CD4-positive, alpha-beta memory T cell (primary cell): ENCODE measurements around the gene PACSIN2. TPM values are rescaled to one million over a fixed set of nuclear protein-coding genes. Genes with fewer than 3 reads are reported as not detected.

Source experiments
- CTCF ChIA-PET: fragments of 350-600 bp; sonication (Branson Sonifier 250); formaldehyde crosslinking; loops from one replicate; lab custom pipeline; 2021; ENCODE audit warnings: inconsistent platforms; ENCODE audit not compliant: partially characterized antibody; lab: Charles Lee
- POLR2A ChIA-PET: fragments of 350-600 bp; sonication (Branson Sonifier 250); formaldehyde crosslinking; loops from one replicate; lab custom pipeline; 2021; ENCODE audit not compliant: partially characterized antibody; lab: Charles Lee
- DNase-seq, 5 donors: peaks; one replicate each; pipeline versions ENCODE4 v3.0.0 to v3.0.0-alpha.2; 2020 to 2022; ENCODE audit warnings: mixed read lengths in 1 of 5
- H3K27ac ChIP-seq: one replicate; pipeline ENCODE4 v1.7.0; 2013; ENCODE audit warnings: low read depth, low read length
- H3K27me3 ChIP-seq: 2 replicates; pipeline ENCODE4 v1.7.0; 2013; ENCODE audit warnings: mild to moderate bottlenecking, low read length, moderate library complexity; ENCODE audit not compliant: insufficient read depth
- H3K36me3 ChIP-seq: 2 replicates; pipeline ENCODE4 v1.7.0; 2013; ENCODE audit warnings: mild to moderate bottlenecking, low read length, moderate library complexity; ENCODE audit not compliant: insufficient read depth
- H3K4me1 ChIP-seq: 2 replicates; pipeline ENCODE4 v1.7.0; 2013; ENCODE audit warnings: mild to moderate bottlenecking, low read length, moderate library complexity; ENCODE audit not compliant: insufficient read depth
- H3K4me3 ChIP-seq, 2 donors: one replicate each; pipeline ENCODE4 v1.7.0; 2013; ENCODE audit warnings: low read length in 2 of 2, mild to moderate bottlenecking in 1 of 2
- H3K9me3 ChIP-seq, 2 donors: one replicate each; pipeline ENCODE4 v1.7.0; 2013; ENCODE audit warnings: low read length in 2 of 2, control low read depth in 1 of 2; ENCODE audit not compliant: control insufficient read depth in 1 of 2
- H3K27ac Mint-ChIP-seq, 7 donors: one replicate each; pipeline ENCODE4 v1.8.0; 2020 to 2021; ENCODE audit warnings: mixed read lengths in 7 of 7, mild to moderate bottlenecking in 6 of 7, inconsistent platforms in 3 of 7, moderate library complexity in 3 of 7
- H3K27me3 Mint-ChIP-seq, 2 donors: one replicate each; pipeline ENCODE4 v1.8.0; 2020 to 2021; ENCODE audit warnings: mixed read lengths in 2 of 2
- H3K36me3 Mint-ChIP-seq, 2 donors: one replicate each; pipeline ENCODE4 v1.8.0; 2020 to 2021; ENCODE audit warnings: mixed read lengths in 2 of 2, inconsistent platforms in 1 of 2, mild to moderate bottlenecking in 1 of 2
- H3K4me1 Mint-ChIP-seq, 4 donors: one replicate each; pipeline ENCODE4 v1.8.0; 2020 to 2021; ENCODE audit warnings: mixed read lengths in 4 of 4, mild to moderate bottlenecking in 1 of 4
- H3K4me3 Mint-ChIP-seq, 8 donors: one replicate each; pipeline ENCODE4 v1.8.0; 2020 to 2021; ENCODE audit warnings: mixed read lengths in 8 of 8, mild to moderate bottlenecking in 7 of 8, moderate library complexity in 6 of 8, inconsistent platforms in 3 of 8
- H3K9me3 Mint-ChIP-seq, 8 donors: one replicate each; pipeline ENCODE4 v1.8.0; 2020 to 2021; ENCODE audit warnings: mixed read lengths in 8 of 8, mild to moderate bottlenecking in 5 of 8, inconsistent platforms in 3 of 8, moderate library complexity in 1 of 8
- intact Hi-C: fragments of 100-400 bp; cut with micrococcal nuclease; formaldehyde crosslinking; loops from one replicate; pipeline ENCODE4 v1.15.1; 2023
- polyA plus RNA-seq, 2 donors: library from polyadenylated mRNA; unstranded; fragments of 300-500 nt; fragmentation: Illumina TruSeq; gene quantifications; one replicate each; pipeline ENCODE4 v1.2.3, GENCODE V29; 2021
- total RNA-seq, 2 experiments: library from RNA; stranded (reverse); gene quantifications; one replicate each; pipeline ENCODE4 v1.2.3, GENCODE V29; 2021

Gene PACSIN2
- total and polyA plus RNA-seq, 4 experiments from 2014 or later, result 24.6 to 55.0 (median 45.2) TPM

DNA sequence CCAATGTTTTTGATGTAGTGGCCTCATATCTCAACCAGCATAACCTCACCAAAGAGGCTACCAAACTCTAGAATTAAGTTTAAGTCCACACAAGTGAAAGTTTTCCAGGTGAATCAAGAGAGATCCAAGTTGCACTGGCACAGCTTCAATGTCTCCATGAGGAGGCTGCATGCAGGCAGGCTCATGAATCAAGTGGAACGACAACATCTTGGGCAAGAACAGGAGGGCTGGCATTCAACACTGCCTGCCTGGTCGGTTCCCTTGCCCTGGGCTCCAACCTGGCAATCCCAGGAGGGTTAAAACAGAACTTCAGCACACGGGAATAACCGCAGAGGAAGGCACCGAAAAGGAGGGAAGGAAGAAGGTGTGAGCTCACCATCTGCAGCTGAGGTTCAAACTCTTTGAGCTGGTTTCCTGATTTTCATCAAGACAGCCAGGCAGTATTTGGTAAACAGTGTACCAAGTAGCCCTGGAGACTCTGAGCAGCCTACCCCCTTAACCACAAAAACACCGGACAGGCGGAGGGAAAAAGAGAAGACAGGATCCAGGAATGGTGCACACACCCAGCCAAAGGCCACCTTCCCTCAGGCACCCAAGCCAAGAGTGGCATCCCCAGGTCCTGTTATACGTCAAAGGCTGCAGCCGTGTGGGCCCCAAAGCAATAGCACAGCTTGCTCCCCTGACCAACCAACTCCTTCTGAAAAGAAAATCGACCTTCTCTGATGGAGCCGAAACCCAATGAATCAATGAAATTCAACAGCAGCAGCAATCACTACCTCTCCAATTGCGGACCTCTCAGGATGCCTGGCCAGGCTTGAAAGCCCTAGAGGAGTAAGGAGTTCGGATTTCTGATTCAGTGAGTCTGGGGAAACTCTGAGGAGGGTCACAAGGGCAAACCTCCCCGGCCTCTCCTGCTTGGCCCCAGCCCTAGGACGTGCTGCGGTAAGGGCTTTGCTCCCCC is 1.3 kb downstream of the PACSIN2 start:
- H3K4me1 ChIP-seq, result peaks cover 36% of the 10 kb centered on the region
- intact Hi-C loops, result loop anchor here (2.0 to 10.0 kb wide), 2 partner anchors 157 to 399 kb away; partner anchors contain the start of genes ARFGAP3 and POLDIP3
- peak in 1 of 5 donors; percentile 65 for DNase-seq
- Mint-ChIP-seq H3K9me3 (no peaks in the 10 kb centered on the region), H3K4me1 (peaks cover 28 to 72% (median 45%) of the 10 kb centered on the region in 4 donors), H3K4me3 (peak overlapping the region; percentile 97 to 99 (median 98)), H3K27ac (peak overlapping the region; percentile 91 to 97 (median 96)), H3K27me3 (no peaks in the 10 kb centered on the region), H3K36me3 (peaks cover 0 to 16% of the 10 kb centered on the region in 2 donors)
- ChIA-PET CTCF (interaction anchor here (0.9 to 2.9 kb wide), 3 partner anchors 11 to 20 kb away, joined by 3 to 11 read pairs (median 3); no protein-coding TSS in a partner anchor), POLR2A (interaction anchor here (0.9 to 3.0 kb wide), 8 partner anchors 11 to 174 kb away, joined by 3 to 31 read pairs (median 8); partner anchors contain the start of genes ARFGAP3 and TTLL12)
- H3K4me3 ChIP-seq, result peak overlapping the region; percentile 7 to 74
- no peaks in the 10 kb centered on the region for H3K9me3 ChIP-seq
- H3K27ac ChIP-seq, result peak overlapping the region; percentile 79
- H3K36me3 ChIP-seq, result no peaks in the 10 kb centered on the region
- H3K27me3 ChIP-seq, result no peaks in the 10 kb centered on the region

DNA sequence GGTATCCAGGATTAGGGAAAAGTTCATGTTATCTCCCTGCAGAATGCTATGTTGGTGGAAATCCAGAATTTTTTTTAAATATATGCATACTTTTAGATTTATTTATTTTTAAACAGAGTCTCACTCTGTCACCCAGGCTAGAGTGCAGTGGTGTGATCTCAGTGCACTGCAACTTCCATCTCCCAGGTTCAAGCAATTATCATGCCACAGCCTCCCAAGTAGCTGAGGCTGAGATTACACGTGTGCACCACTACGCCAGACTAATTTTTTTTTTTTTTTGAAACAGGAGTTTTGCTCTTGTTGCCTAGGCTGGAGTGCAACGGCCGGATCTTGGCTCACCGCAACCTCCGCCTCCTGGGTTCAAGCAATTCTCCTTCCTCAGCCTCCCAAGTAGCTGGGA is 2.6 kb downstream of the PACSIN2 start:
- H3K4me3 ChIP-seq, result no peak overlapping the region
- H3K36me3 Mint-ChIP-seq, result peaks cover 0 to 16% of the 10 kb centered on the region in 2 donors
- no peaks in the 10 kb centered on the region for H3K27me3 Mint-ChIP-seq
- no peaks in the 10 kb centered on the region for H3K36me3 ChIP-seq
- no peak overlapping the region for H3K27ac ChIP-seq
- peaks cover 33 to 76% (median 50%) of the 10 kb centered on the region in 4 donors for H3K4me1 Mint-ChIP-seq
- DNase-seq, result no peak
- no peaks in the 10 kb centered on the region for H3K27me3 ChIP-seq
- CTCF ChIA-PET, result interaction anchor here (1.3 kb wide), 1 partner anchor 10 kb away, joined by 3 read pairs; no protein-coding TSS in a partner anchor
- H3K9me3 Mint-ChIP-seq, result no peaks in the 10 kb centered on the region
- no peaks in the 10 kb centered on the region for H3K9me3 ChIP-seq
- POLR2A ChIA-PET, result no interaction called here
- intact Hi-C loops, result loop anchor here (10.0 kb wide), 1 partner anchor 398 kb away; the partner anchor contains the start of gene POLDIP3
- H3K4me3 Mint-ChIP-seq, result no peak overlapping the region
- H3K27ac Mint-ChIP-seq, result no peak overlapping the region
- H3K4me1 ChIP-seq, result peaks cover 45% of the 10 kb centered on the region

DNA sequence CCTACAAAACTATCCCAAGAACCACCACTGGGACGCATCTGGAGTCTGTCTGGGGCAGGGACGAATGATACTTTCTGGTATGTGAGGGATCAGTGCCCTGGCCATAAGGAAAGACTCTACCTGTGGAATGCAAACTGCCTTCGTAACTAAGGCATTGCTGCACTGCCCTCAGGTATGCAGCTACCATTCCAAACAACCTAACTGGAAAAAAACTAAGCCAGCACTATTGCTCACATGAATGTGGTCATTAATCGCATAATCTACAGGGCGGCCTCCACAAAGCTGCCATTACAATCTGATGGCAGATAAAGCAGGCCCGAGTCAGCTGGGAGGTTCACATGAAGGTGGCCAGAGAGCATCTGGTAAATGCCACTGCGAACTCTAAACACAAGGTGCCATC is 3.9 kb downstream of the PACSIN2 start:
- DNase-seq, result no peak
- peak overlapping the region in 1 of 8 donors; percentile 42 for H3K4me3 Mint-ChIP-seq
- H3K27ac Mint-ChIP-seq, result peak overlapping the region in 2 of 7 donors; percentile 12 to 37

DNA sequence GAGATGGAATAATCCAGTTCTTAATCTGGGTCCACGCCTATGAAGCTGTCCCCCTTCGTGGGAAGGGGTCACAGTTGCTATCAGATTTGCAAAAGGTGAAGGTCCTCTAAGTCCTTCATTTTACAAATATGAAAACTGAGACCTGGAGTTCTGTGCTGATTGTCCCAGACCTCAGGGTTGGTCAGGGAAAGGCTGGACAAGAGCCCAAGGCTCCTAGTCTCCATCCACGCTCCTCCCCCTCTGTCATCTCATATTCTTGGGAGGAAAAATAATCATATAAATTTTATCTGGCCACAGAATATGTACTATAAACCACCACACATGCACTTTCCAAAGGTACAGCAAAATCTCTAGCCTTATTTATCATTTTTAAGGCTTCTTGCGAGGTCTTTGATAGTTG is 5.5 kb downstream of the PACSIN2 start:
- no peak for DNase-seq
- intact Hi-C loops, result no loop called here
- POLR2A ChIA-PET, result no interaction called here
- H3K9me3 Mint-ChIP-seq, result no peaks in the 10 kb centered on the region
- Histone ChIP-seq H3K27me3 (no peaks in the 10 kb centered on the region), H3K36me3 (no peaks in the 10 kb centered on the region), H3K9me3 (no peaks in the 10 kb centered on the region), H3K4me3 (no peak overlapping the region), H3K4me1 (peaks cover 56% of the 10 kb centered on the region), H3K27ac (no peak overlapping the region)
- H3K27ac Mint-ChIP-seq, result no peak overlapping the region
- H3K4me3 Mint-ChIP-seq, result no peak overlapping the region
- peaks cover 47 to 87% (median 65%) of the 10 kb centered on the region in 4 donors for H3K4me1 Mint-ChIP-seq
- peaks cover 0 to 9% of the 10 kb centered on the region in 2 donors for H3K36me3 Mint-ChIP-seq
- CTCF ChIA-PET, result no interaction called here
- no peaks in the 10 kb centered on the region for H3K27me3 Mint-ChIP-seq

More for the DNA sequence above, 3.9 kb downstream of the PACSIN2 start:
- ChIA-PET CTCF (no interaction called here), POLR2A (no interaction called here)
- Mint-ChIP-seq H3K27me3 (no peaks in the 10 kb centered on the region), H3K9me3 (no peaks in the 10 kb centered on the region), H3K36me3 (peaks cover 0 to 16% of the 10 kb centered on the region in 2 donors), H3K4me1 (peaks cover 41 to 86% (median 60%) of the 10 kb centered on the region in 4 donors)
- intact Hi-C loops, result loop anchor here (10.0 kb wide), 1 partner anchor 396 kb away; the partner anchor contains the start of gene POLDIP3
- H3K27me3 ChIP-seq, result no peaks in the 10 kb centered on the region
- no peak overlapping the region for H3K27ac ChIP-seq
- H3K4me3 ChIP-seq, result no peak overlapping the region
- H3K9me3 ChIP-seq, result no peaks in the 10 kb centered on the region
- peaks cover 49% of the 10 kb centered on the region for H3K4me1 ChIP-seq
- no peaks in the 10 kb centered on the region for H3K36me3 ChIP-seq

DNA sequence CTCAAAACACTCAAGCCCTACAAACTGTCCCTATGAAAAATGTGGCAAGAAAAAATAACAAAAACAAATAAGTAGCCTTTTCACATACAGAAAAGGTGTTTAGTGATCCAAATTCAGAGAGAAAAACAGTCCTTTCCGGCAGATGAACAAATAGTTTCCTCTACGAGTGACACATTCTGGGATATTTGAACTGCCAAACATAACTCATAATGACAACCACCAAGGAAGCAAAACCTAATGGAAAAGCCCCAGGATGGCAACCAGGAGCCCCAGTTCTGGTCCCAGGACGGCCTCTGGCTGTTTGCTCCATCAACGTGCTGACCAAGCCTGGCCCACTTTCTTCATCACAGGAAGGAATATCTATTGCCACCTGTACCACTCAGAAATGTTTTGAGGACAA is 6.0 kb downstream of the PACSIN2 start:
- Histone ChIP-seq H3K27me3 (no peaks in the 10 kb centered on the region), H3K27ac (no peak overlapping the region), H3K36me3 (no peaks in the 10 kb centered on the region), H3K9me3 (no peaks in the 10 kb centered on the region), H3K4me3 (no peak overlapping the region), H3K4me1 (peaks cover 60% of the 10 kb centered on the region)
- no peaks in the 10 kb centered on the region for H3K9me3 Mint-ChIP-seq
- intact Hi-C loops, result no loop called here
- H3K4me3 Mint-ChIP-seq, result no peak overlapping the region
- peaks cover 0 to 4% of the 10 kb centered on the region in 2 donors for H3K36me3 Mint-ChIP-seq
- ChIA-PET CTCF (interaction anchor here (1.6 kb wide), 1 partner anchor 25 kb away, joined by 3 read pairs; no protein-coding TSS in a partner anchor), POLR2A (no interaction called here)
- H3K4me1 Mint-ChIP-seq, result peaks cover 46 to 87% (median 67%) of the 10 kb centered on the region in 4 donors
- H3K27ac Mint-ChIP-seq, result no peak overlapping the region
- no peak for DNase-seq
- H3K27me3 Mint-ChIP-seq, result no peaks in the 10 kb centered on the region

DNA sequence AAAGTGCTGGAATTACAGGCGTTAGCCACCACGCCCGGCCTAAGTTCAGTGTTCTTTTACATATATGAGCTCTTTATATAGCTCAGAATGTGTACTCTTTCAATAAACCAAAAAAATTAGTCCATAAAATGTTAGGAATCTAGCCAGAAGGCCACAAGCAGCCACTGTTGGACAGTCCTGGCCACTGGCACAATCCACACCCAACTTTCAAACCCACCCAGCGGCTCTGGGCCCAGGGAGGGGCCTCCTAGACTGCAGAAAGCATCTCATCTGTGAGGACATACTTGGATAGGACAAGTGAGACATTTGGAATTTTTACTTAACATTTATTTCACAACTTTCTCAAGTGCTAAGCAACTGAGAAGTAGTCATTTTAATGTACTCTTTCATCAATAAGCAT is 6.4 kb downstream of the PACSIN2 start:
- peaks cover 3 to 4% of the 10 kb centered on the region in 2 donors for H3K36me3 Mint-ChIP-seq
- Histone ChIP-seq H3K27ac (no peak overlapping the region), H3K9me3 (no peaks in the 10 kb centered on the region), H3K36me3 (no peaks in the 10 kb centered on the region), H3K4me3 (no peak overlapping the region), H3K4me1 (peaks cover 57% of the 10 kb centered on the region), H3K27me3 (no peaks in the 10 kb centered on the region)
- ChIA-PET CTCF (interaction anchor here (1.6 kb wide), 1 partner anchor 25 kb away, joined by 3 read pairs; no protein-coding TSS in a partner anchor), POLR2A (no interaction called here)
- no peak overlapping the region for H3K27ac Mint-ChIP-seq
- H3K4me1 Mint-ChIP-seq, result peaks cover 45 to 87% (median 67%) of the 10 kb centered on the region in 4 donors
- no peaks in the 10 kb centered on the region for H3K27me3 Mint-ChIP-seq
- DNase-seq, result no peak
- no peaks in the 10 kb centered on the region for H3K9me3 Mint-ChIP-seq
- H3K4me3 Mint-ChIP-seq, result no peak overlapping the region
- intact Hi-C loops, result no loop called here
